Measurements from ENCODE around the gene PDE4B.

The PDE4B gene

DNA sequence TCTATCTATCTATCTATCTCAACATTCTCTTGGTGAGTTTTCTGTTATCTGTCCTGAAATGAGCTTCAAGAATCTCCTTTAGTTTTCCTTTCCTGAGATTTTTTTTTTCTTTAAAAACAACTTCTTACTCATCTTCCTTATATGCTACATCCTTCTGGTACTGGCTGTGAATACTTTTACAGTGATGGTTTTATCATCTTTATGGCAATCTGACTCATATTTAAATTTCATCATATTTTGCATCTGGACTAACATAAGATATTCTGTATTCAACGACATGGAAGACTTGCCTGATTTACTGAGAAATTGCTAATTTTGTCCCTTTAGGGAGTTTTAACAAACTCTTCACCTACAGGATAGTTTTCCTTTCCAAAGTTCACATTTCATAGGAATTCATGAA lies 33.0 kb downstream of the PDE4B start:
- Histone ChIP-seq H4K20me1 (ENCODE audit: insufficient read depth, low read length) (no peaks in the 10 kb centered on the region), H3K36me3 (ENCODE audit: insufficient read depth, low read length) (no peaks in the 10 kb centered on the region), H3K79me2 (ENCODE audit: insufficient read depth, low read length) (no peaks in the 10 kb centered on the region), H3K9me3 (ENCODE audit: low read length) (no peaks in the 10 kb centered on the region), H3F3A (ENCODE audit: insufficient read depth, low read length) (no peaks in the 10 kb centered on the region), H3K27me3 (ENCODE audit: insufficient read depth, low read length) (no peaks in the 10 kb centered on the region), H3K4me3 (ENCODE audit: low read depth, low read length, poor library complexity, severe bottlenecking) (no peak overlapping the region), H3K4me2 (ENCODE audit: low read length) (no peak overlapping the region), H3K27ac (ENCODE audit: low read depth, low read length, poor library complexity, severe bottlenecking) (no peak overlapping the region), H3K9ac (ENCODE audit: low read length) (no peak overlapping the region), H3K4me1 (ENCODE audit: insufficient read depth, low read length, severe bottlenecking) (no peaks in the 10 kb centered on the region), H2AFZ (ENCODE audit: low read length) (no peak overlapping the region), H3K9me2 (ENCODE audit: low read depth, low read length) (no peaks in the 10 kb centered on the region)
- TF ChIP-seq, protein P1, sequence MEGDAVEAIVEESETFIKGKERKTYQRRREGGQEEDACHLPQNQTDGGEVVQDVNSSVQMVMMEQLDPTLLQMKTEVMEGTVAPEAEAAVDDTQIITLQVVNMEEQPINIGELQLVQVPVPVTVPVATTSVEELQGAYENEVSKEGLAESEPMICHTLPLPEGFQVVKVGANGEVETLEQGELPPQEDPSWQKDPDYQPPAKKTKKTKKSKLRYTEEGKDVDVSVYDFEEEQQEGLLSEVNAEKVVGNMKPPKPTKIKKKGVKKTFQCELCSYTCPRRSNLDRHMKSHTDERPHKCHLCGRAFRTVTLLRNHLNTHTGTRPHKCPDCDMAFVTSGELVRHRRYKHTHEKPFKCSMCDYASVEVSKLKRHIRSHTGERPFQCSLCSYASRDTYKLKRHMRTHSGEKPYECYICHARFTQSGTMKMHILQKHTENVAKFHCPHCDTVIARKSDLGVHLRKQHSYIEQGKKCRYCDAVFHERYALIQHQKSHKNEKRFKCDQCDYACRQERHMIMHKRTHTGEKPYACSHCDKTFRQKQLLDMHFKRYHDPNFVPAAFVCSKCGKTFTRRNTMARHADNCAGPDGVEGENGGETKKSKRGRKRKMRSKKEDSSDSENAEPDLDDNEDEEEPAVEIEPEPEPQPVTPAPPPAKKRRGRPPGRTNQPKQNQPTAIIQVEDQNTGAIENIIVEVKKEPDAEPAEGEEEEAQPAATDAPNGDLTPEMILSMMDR (IDR thresholded peaks at IDR 0.05; ENCODE audit: low read length) = no peak
- TF ChIP-seq EZH2 (IDR thresholded peaks at IDR 0.05; ENCODE audit: borderline replicate concordance, low read length) = no peak

DNA sequence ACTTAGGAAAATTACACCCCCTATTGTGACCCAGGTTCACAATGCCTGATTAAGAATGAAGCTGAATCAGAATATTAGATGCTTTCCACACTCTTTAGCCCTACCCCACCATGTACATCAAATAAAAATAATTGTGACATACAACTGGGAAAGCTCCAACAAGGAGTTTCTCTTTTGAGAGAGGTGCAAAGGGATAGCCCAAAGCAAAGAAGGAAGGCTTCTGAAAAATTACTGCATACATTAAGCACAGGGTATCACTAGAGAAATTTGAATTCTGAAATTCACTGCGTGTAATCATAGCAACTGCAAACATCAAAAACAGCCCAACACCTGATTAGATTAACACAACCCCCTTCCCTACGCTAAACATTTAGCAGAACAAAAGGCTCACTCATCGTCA lies 34.1 kb downstream of the PDE4B start:
- Histone ChIP-seq H3K9ac (ENCODE audit: low read length) (no peak overlapping the region), H3K36me3 (ENCODE audit: insufficient read depth, low read length) (no peaks in the 10 kb centered on the region), H3K79me2 (ENCODE audit: insufficient read depth, low read length) (no peaks in the 10 kb centered on the region), H3K27me3 (ENCODE audit: insufficient read depth, low read length) (no peaks in the 10 kb centered on the region), H3K9me2 (ENCODE audit: low read depth, low read length) (no peaks in the 10 kb centered on the region), H2AFZ (ENCODE audit: low read length) (no peak overlapping the region), H4K20me1 (ENCODE audit: insufficient read depth, low read length) (no peaks in the 10 kb centered on the region), H3K4me3 (ENCODE audit: low read depth, low read length, poor library complexity, severe bottlenecking) (no peak overlapping the region), H3K9me3 (ENCODE audit: low read length) (no peaks in the 10 kb centered on the region), H3K27ac (ENCODE audit: low read depth, low read length, poor library complexity, severe bottlenecking) (no peak overlapping the region), H3F3A (ENCODE audit: insufficient read depth, low read length) (no peaks in the 10 kb centered on the region), H3K4me2 (ENCODE audit: low read length) (no peak overlapping the region), H3K4me1 (ENCODE audit: insufficient read depth, low read length, severe bottlenecking) (no peaks in the 10 kb centered on the region)
- TF ChIP-seq, protein P1 (IDR thresholded peaks at IDR 0.05; ENCODE audit: low read length) = no peak
- TF ChIP-seq EZH2 (IDR thresholded peaks at IDR 0.05; ENCODE audit: borderline replicate concordance, low read length) = no peak

DNA sequence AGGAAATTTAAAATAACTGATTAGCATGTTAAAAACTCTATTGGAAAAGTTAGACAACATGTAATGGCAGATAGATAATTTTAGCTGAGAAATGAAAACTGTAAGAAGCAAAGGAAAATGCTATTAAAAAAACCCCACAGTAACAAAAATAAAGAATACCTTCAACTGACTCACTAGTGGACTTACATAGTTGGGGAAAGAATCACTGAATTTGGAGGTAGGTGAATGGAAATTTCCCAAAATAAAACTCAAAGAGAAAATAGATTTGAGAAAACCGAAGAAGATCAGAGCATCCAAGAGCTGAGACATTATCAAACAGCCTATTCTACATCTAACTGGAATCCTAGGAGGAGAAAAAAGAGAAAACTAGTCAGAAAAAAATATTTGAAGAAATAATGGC lies 34.7 kb downstream of the PDE4B start:
- H3K27ac ChIP-seq (ENCODE audit: low read depth, low read length, poor library complexity, severe bottlenecking) = no peak overlapping the region
- H3F3A ChIP-seq (ENCODE audit: insufficient read depth, low read length) = no peaks in the 10 kb centered on the region
- no peak for TF ChIP-seq EZH2 (IDR thresholded peaks at IDR 0.05; ENCODE audit: borderline replicate concordance, low read length)
- TF ChIP-seq, protein P1 (IDR thresholded peaks at IDR 0.05; ENCODE audit: low read length) = no peak
- H3K79me2 ChIP-seq (ENCODE audit: insufficient read depth, low read length) = no peaks in the 10 kb centered on the region
- no peaks in the 10 kb centered on the region for H3K9me2 ChIP-seq (ENCODE audit: low read depth, low read length)
- H2AFZ ChIP-seq (ENCODE audit: low read length) = no peak overlapping the region
- H3K27me3 ChIP-seq (ENCODE audit: insufficient read depth, low read length) = no peaks in the 10 kb centered on the region
- no peaks in the 10 kb centered on the region for H3K4me1 ChIP-seq (ENCODE audit: insufficient read depth, low read length, severe bottlenecking)
- no peaks in the 10 kb centered on the region for H3K9me3 ChIP-seq (ENCODE audit: low read length)
- no peak overlapping the region for H3K9ac ChIP-seq (ENCODE audit: low read length)
- H3K36me3 ChIP-seq (ENCODE audit: insufficient read depth, low read length) = no peaks in the 10 kb centered on the region
- no peak overlapping the region for H3K4me3 ChIP-seq (ENCODE audit: low read depth, low read length, poor library complexity, severe bottlenecking)
- H3K4me2 ChIP-seq (ENCODE audit: low read length) = no peak overlapping the region
- no peaks in the 10 kb centered on the region for H4K20me1 ChIP-seq (ENCODE audit: insufficient read depth, low read length)
